Ectodermal cell (in vitro differentiated cells): ENCODE results near the gene LEMD2.

Experiments
- H3K27ac ChIP-seq: 2 replicates; pipeline ENCODE4 v1.7.0; 2013; ENCODE audit warnings: mild to moderate bottlenecking, low read depth, low read length; ENCODE audit not compliant: insufficient read depth, poor library complexity, severe bottlenecking
- H3K27me3 ChIP-seq: 2 replicates; pipeline ENCODE4 v1.7.0; 2013; ENCODE audit warnings: mild to moderate bottlenecking, low read length; ENCODE audit not compliant: insufficient read depth, control insufficient read depth, poor library complexity, severe bottlenecking
- H3K36me3 ChIP-seq: one replicate; pipeline ENCODE4 v1.7.0; 2013; ENCODE audit warnings: low read length; ENCODE audit not compliant: control insufficient read depth, insufficient read depth
- H3K4me1 ChIP-seq: one replicate; pipeline ENCODE4 v1.7.0; 2013; ENCODE audit warnings: low read length; ENCODE audit not compliant: control insufficient read depth, insufficient read depth
- H3K4me3 ChIP-seq: 2 replicates; pipeline ENCODE4 v1.7.0; 2013; ENCODE audit warnings: low read depth, low read length, control low read depth; ENCODE audit not compliant: insufficient read depth
- H3K9me3 ChIP-seq: 2 replicates; pipeline ENCODE4 v1.7.0; 2013; ENCODE audit warnings: mild to moderate bottlenecking, low read length, moderate library complexity; ENCODE audit not compliant: control insufficient read depth
- WGBS, 2 experiments: methylation state at CpG; one replicate each; pipeline ENCODE4 v1.1.7; 2013; ENCODE audit warnings: missing lambda C conversion rate in 2 of 2; 5-methylcytosine and 5-hydroxymethylcytosine counted together

The LEMD2 gene

GRCh38 chr6:33739571-33739970 is 49.4 kb downstream of the LEMD2 start:
- no peak overlapping the region for H3K27ac ChIP-seq
- H3K4me1 ChIP-seq = peaks cover 7% of the 10 kb centered on the region
- no peak overlapping the region for H3K4me3 ChIP-seq
- WGBS, 2 experiments = 91 to 92% methylated on average over 5 of the region's 5 CpGs
- H3K9me3 ChIP-seq = no peaks in the 10 kb centered on the region
- H3K27me3 ChIP-seq = no peaks in the 10 kb centered on the region
- no peaks in the 10 kb centered on the region for H3K36me3 ChIP-seq

DNA sequence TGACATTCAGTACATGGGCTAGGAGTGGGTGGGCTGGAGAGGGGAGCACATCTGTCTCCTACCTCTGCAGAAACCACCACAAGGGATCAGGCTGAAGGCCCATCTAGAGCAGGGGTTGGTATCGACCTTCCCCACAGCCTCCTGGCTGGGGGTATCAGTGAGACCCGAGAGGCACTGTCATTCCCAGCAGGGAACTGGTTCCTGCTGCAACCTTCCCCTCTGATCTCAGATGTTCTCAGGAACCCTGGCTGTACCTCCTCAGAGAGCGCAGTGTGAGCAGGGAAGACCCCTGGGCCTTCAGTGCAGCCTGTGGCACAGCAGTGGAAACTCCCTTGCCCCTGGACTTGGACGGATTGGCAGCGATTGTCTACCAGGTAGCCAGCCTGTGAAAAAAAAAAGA is 50.1 kb downstream of the LEMD2 start:
- no peak overlapping the region for H3K4me3 ChIP-seq
- no peaks in the 10 kb centered on the region for H3K9me3 ChIP-seq
- no peaks in the 10 kb centered on the region for H3K36me3 ChIP-seq
- H3K27ac ChIP-seq = no peak overlapping the region
- peaks cover 3% of the 10 kb centered on the region for H3K4me1 ChIP-seq
- no peaks in the 10 kb centered on the region for H3K27me3 ChIP-seq
- WGBS, 2 experiments = 86% methylated on average over 5 of the region's 5 CpGs

- H3K9me3 ChIP-seq = no peaks in the 10 kb centered on the region
- no peaks in the 10 kb centered on the region for H3K27me3 ChIP-seq
- 91 to 94% methylated on average over 9 of the region's 9 CpGs for WGBS, 2 experiments
- H3K4me3 ChIP-seq = no peak overlapping the region
- H3K36me3 ChIP-seq = no peaks in the 10 kb centered on the region
- no peak overlapping the region for H3K27ac ChIP-seq
- peaks cover 3% of the 10 kb centered on the region for H3K4me1 ChIP-seq
These were observed 50.8 kb downstream of the LEMD2 start for GRCh38 chr6:33738153-33738552.

DNA sequence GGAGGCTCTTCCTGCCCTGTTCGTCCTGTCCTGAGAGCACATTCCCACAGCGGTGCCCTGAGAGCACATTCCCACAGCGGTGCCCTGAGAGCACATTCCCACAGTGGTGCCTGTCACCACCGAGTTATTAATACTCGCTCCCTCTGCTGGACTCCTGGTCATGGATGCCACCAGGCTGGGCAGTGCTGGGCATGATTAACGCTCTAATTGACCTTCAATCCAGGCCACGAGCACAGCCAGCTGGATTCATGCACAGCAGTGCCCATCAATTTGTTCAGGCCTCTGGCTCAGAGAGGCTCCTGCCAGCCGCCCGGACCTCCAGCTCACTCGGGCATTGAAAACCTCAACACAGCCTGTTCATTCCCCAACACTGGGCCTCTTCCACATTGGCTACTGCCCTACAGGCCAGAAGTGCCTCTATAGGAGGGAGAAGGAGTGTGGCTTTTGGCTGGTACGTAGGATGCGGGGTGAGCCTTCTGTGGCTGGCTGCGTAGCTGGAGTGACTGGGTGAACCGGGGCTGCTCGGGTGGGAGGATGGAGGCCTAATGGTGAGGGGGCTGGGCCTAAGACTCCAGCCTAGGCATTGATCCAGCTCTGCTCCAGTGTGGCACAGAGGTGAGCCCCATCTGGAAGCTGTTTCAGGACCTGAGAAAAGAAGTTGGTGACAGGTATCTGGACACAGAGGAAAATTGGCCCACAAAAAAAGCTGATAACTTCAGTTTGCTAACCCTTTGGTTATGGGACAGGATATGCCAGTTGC is 51.5 kb downstream of the LEMD2 start:
- no peaks in the 10 kb centered on the region for H3K27me3 ChIP-seq
- no peak overlapping the region for H3K4me3 ChIP-seq
- no peaks in the 10 kb centered on the region for H3K4me1 ChIP-seq
- H3K27ac ChIP-seq = no peak overlapping the region
- no peaks in the 10 kb centered on the region for H3K9me3 ChIP-seq
- no peaks in the 10 kb centered on the region for H3K36me3 ChIP-seq
- WGBS, 2 experiments = 93 to 95% methylated on average over 15 of the region's 15 CpGs

DNA sequence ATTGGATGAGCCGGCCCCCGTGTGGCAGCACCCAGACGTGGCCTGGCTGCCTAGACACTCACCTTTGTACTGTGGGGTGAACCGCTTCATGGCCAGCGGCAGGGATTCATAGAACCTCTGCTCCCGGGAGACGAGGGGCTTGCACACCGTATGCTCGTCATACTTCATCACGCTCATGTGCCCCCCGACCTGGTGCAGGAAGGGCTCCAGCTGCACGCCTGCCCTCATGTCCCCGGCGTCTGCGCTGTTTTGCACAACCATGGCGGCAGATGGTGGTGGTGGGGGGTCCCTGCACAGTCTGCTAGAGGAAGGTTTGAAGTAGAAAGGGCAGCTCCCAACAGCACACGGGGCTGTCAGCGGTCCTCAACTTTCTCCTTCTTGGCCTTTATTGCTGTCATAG is 53.7 kb downstream of the LEMD2 start:
- Histone ChIP-seq H3K4me3 (no peak overlapping the region), H3K27me3 (no peaks in the 10 kb centered on the region), H3K9me3 (no peaks in the 10 kb centered on the region), H3K4me1 (no peaks in the 10 kb centered on the region), H3K27ac (no peak overlapping the region), H3K36me3 (no peaks in the 10 kb centered on the region)
- 83 to 84% methylated on average over 18 of the region's 18 CpGs for WGBS, 2 experiments

- no peaks in the 10 kb centered on the region for H3K9me3 ChIP-seq
- no peaks in the 10 kb centered on the region for H3K36me3 ChIP-seq
- H3K4me3 ChIP-seq = no peak overlapping the region
- H3K27me3 ChIP-seq = no peaks in the 10 kb centered on the region
- 94 to 96% methylated on average over 8 of the region's 8 CpGs for WGBS, 2 experiments
- no peak overlapping the region for H3K27ac ChIP-seq
- H3K4me1 ChIP-seq = no peaks in the 10 kb centered on the region
These were observed 55.3 kb downstream of the LEMD2 start for GRCh38 chr6:33733709-33734007.

DNA sequence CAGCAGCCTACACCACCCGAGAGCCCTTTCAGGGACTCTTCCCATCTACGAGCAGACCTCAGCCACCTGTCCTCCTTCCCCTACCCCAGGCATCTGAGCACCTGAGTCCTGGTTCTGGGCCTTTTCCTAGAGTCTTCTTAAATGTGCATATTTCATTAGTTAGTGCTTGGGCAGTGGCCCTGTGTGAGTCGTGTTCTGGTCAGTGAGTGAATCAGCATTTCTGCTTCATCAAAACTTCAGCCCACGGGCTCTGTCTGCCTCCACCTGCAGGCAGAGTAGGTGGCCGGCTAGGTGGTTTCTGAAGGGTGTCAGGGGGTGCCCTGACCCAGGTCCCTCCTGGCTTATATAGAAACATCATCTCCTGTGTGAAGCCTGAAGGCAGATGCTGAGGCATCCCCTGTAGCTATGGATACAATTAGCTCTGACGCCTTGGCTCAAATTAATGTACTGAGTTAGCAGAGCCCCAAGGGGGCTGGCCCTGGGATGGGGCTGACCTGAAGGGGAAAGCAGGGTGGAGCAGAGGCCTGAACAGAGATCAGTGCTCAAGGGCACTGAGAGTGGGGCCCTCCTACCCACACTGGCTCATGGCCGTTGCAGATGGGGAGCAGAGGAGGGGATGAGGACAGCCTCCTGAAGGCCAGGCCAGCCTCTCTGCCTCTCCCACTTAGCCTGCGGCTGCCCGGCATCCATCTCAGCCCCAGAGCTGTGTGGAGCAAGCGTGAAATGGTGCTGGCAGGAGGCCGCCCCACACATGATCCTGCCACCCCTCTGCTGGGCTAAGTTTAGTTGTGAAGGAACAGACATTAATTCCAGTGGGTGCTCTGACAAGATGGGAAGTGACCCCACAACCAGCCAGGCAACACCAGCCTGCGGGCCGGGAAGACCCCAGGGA is 55.9 kb downstream of the LEMD2 start:
- no peak overlapping the region for H3K4me3 ChIP-seq
- no peak overlapping the region for H3K27ac ChIP-seq
- no peaks in the 10 kb centered on the region for H3K27me3 ChIP-seq
- H3K9me3 ChIP-seq = no peaks in the 10 kb centered on the region
- 90 to 91% methylated on average over 13 of the region's 13 CpGs for WGBS, 2 experiments
- H3K4me1 ChIP-seq = no peaks in the 10 kb centered on the region
- H3K36me3 ChIP-seq = no peaks in the 10 kb centered on the region

- no peaks in the 10 kb centered on the region for H3K27me3 ChIP-seq
- 93 to 95% methylated on average over 6 of the region's 6 CpGs for WGBS, 2 experiments
- H3K27ac ChIP-seq = no peak overlapping the region
- no peak overlapping the region for H3K4me3 ChIP-seq
- no peaks in the 10 kb centered on the region for H3K9me3 ChIP-seq
- no peaks in the 10 kb centered on the region for H3K4me1 ChIP-seq
- no peaks in the 10 kb centered on the region for H3K36me3 ChIP-seq
These were observed 56.5 kb downstream of the LEMD2 start for GRCh38 chr6:33732385-33732784.

DNA sequence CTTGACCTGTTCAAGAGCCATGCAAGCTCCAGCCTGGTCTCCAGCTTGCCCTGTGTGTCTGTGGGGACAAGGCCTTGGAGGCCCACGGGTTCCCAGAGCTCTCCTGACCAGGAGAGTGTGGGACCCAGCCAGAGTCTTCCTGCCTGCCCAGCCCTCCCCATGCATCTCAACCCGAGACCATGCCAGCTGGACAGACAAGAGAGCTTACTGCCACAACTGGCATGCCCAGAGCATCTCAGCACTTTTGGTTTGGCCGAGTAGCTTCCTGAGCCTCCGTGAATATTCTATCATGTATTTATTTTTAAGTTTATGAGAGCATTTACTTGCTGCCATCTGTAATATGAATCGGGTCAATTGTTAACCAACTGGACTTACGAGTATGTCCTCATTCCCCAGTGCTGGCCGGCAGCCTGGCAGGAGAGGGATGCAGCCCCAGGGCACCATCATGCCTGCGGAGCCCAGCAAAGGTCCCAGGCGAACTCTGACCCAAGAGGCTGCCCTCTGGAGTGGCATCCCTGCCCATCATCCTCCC is 57.1 kb downstream of the LEMD2 start:
- no peak overlapping the region for H3K27ac ChIP-seq
- 93 to 95% methylated on average over 9 of the region's 9 CpGs for WGBS, 2 experiments
- no peaks in the 10 kb centered on the region for H3K4me1 ChIP-seq
- H3K27me3 ChIP-seq = no peaks in the 10 kb centered on the region
- no peaks in the 10 kb centered on the region for H3K36me3 ChIP-seq
- no peak overlapping the region for H3K4me3 ChIP-seq
- H3K9me3 ChIP-seq = no peaks in the 10 kb centered on the region

- 89 to 91% methylated on average over 7 of the region's 7 CpGs for WGBS, 2 experiments
- no peaks in the 10 kb centered on the region for H3K9me3 ChIP-seq
- no peak overlapping the region for H3K4me3 ChIP-seq
- H3K36me3 ChIP-seq = no peaks in the 10 kb centered on the region
- H3K4me1 ChIP-seq = no peaks in the 10 kb centered on the region
- no peaks in the 10 kb centered on the region for H3K27me3 ChIP-seq
- no peak overlapping the region for H3K27ac ChIP-seq
These were observed 57.9 kb downstream of the LEMD2 start for GRCh38 chr6:33731035-33731434.
